Measurements from ENCODE around the gene DOP1A.

Gene DOP1A

GRCh38 chr6:83067448-83068439 is at the start of gene DOP1A:
Gene DOP1A, plus strand, starts transcription at chr6:83067671. Its CDS starts 29,307 bp downstream, at chr6:83096978.
- peak; percentile 97 for DNase-seq

- no peak for DNase-seq
Measured at GRCh38 chr6:83019741-83020140, 47.7 kb upstream of the DOP1A start.

GRCh38 chr6:83031689-83032088 is 35.8 kb upstream of the DOP1A start:
- DNase-seq = no peak

- DNase-seq = no peak
Measured at GRCh38 chr6:83038246-83038645, 29.2 kb upstream of the DOP1A start.

GRCh38 chr6:83042467-83043053 is 24.9 kb upstream of the DOP1A start:
- DNase-seq = no peak

- DNase-seq = no peak
Measured at GRCh38 chr6:83044091-83044768, 23.2 kb upstream of the DOP1A start.

- no peak for DNase-seq
Measured at GRCh38 chr6:83047065-83047754, 20.3 kb upstream of the DOP1A start.

- DNase-seq = no peak
Measured at GRCh38 chr6:83051377-83052172, 15.9 kb upstream of the DOP1A start.

GRCh38 chr6:83053678-83054077 is 13.8 kb upstream of the DOP1A start:
- DNase-seq = no peak

- peak; percentile 68 for DNase-seq
Measured at GRCh38 chr6:83055366-83055964, 12.0 kb upstream of the DOP1A start.

GRCh38 chr6:83057705-83058321 is 9.7 kb upstream of the DOP1A start:
- DNase-seq = peak; percentile 66

- no peak for DNase-seq
Measured at GRCh38 chr6:83061190-83061589, 6.3 kb upstream of the DOP1A start.

GRCh38 chr6:83062225-83062624 is 5.2 kb upstream of the DOP1A start:
- DNase-seq = no peak

- DNase-seq = peak; percentile 93
Measured at GRCh38 chr6:83065511-83066192, 1.8 kb upstream of the DOP1A start, which contains the start of gene UBE3D. Gene UBE3D, minus strand, starts transcription at chr6:83065841. Its CDS starts 123 bp downstream, at chr6:83065718.

- DNase-seq = no peak
Measured at GRCh38 chr6:83068616-83069015, 1.1 kb downstream of the DOP1A start.

GRCh38 chr6:83069633-83070032 is 2.2 kb downstream of the DOP1A start:
- DNase-seq = no peak

GRCh38 chr6:83071023-83071422 is 3.6 kb downstream of the DOP1A start:
- DNase-seq = no peak

GRCh38 chr6:83071707-83072106 is 4.2 kb downstream of the DOP1A start:
- DNase-seq = no peak

GRCh38 chr6:83072726-83073125 is 5.3 kb downstream of the DOP1A start:
- no peak for DNase-seq

- DNase-seq = no peak
Measured at GRCh38 chr6:83073615-83074014, 6.1 kb downstream of the DOP1A start.

Measured in right forelimb (tissue), 1 donor.